Neural progenitor cell (in vitro differentiated cells): Measurements from ENCODE around the gene MYL3. TPM values are rescaled to one million over a fixed set of nuclear protein-coding genes. Genes with fewer than 3 reads are reported as not detected.

ENCODE experiments used
- DNase-seq: peaks from one replicate; pipeline ENCODE4 v3.0.0-alpha.2; 2016; ENCODE audit warnings: low spot score
- H2AFZ ChIP-seq: fragments of 200-600 bp; sonication (generic); replicated peaks from 2 replicates; pipeline ENCODE4 v1.6.1; 2016; ENCODE audit warnings: antibody characterized with exemption
- H3F3A ChIP-seq: fragments of 200-600 bp; sonication (generic); 2 replicates; pipeline ENCODE4 v1.6.1; 2016; ENCODE audit warnings: antibody characterized with exemption, low read depth
- H3K27ac ChIP-seq: fragments of 200-600 bp; sonication (generic); 2 replicates; pipeline ENCODE4 v1.5.1; 2016; ENCODE audit warnings: mild to moderate bottlenecking
- H3K27me3 ChIP-seq: fragments of 200-600 bp; sonication (generic); 2 replicates; pipeline ENCODE4 v1.6.1; 2016; ENCODE audit warnings: mild to moderate bottlenecking, moderate library complexity
- H3K36me3 ChIP-seq: fragments of 200-600 bp; sonication (generic); 2 replicates; pipeline ENCODE4 v1.5.1; 2016
- H3K4me1 ChIP-seq: fragments of 200-600 bp; sonication (generic); 2 replicates; pipeline ENCODE4 v1.6.1; 2016; ENCODE audit warnings: mixed run types
- H3K4me2 ChIP-seq: fragments of 200-600 bp; sonication (generic); 2 replicates; pipeline ENCODE4 v1.6.1; 2016
- H3K4me3 ChIP-seq: fragments of 200-600 bp; sonication (generic); 2 replicates; pipeline ENCODE4 v1.5.1; 2016
- H3K79me2 ChIP-seq: fragments of 200-600 bp; sonication (generic); 2 replicates; pipeline ENCODE4 v1.6.1; 2016; ENCODE audit warnings: low read depth
- H3K9ac ChIP-seq: fragments of 200-600 bp; sonication (generic); 2 replicates; pipeline ENCODE4 v1.6.1; 2016
- H3K9me3 ChIP-seq: fragments of 200-600 bp; sonication (generic); 2 replicates; pipeline ENCODE4 v1.5.1; 2016; ENCODE audit warnings: low read depth
- H4K20me1 ChIP-seq: fragments of 200-600 bp; sonication (generic); 2 replicates; pipeline ENCODE4 v1.6.1; 2016; ENCODE audit warnings: low read depth
- H3K27ac Mint-ChIP-seq: 3 replicates; pipeline ENCODE4 v1.8.0; 2021; ENCODE audit warnings: mixed read lengths
- H3K27me3 Mint-ChIP-seq: 2 replicates; pipeline ENCODE4 v1.8.0; 2022; ENCODE audit warnings: low read depth, mild to moderate bottlenecking, inconsistent platforms, moderate library complexity, mixed read lengths; ENCODE audit not compliant: insufficient read depth
- H3K36me3 Mint-ChIP-seq: 3 replicates; pipeline ENCODE4 v1.8.0; 2021; ENCODE audit warnings: mixed read lengths
- H3K4me1 Mint-ChIP-seq: 3 replicates; pipeline ENCODE4 v1.8.0; 2021; ENCODE audit warnings: mixed read lengths
- H3K4me3 Mint-ChIP-seq: 3 replicates; pipeline ENCODE4 v1.8.0; 2021; ENCODE audit warnings: mild to moderate bottlenecking, moderate library complexity, mixed read lengths
- H3K9me3 Mint-ChIP-seq: 3 replicates; pipeline ENCODE4 v1.8.0; 2020; ENCODE audit warnings: mixed read lengths
- EZH2 ChIP-seq: fragments of 200-600 bp; sonication (generic); IDR thresholded peaks from 2 replicates; pipeline ENCODE4 v1.6.1; 2017; ENCODE audit warnings: antibody characterized with exemption, mild to moderate bottlenecking, moderate library complexity
- EZH2phosphoT487 ChIP-seq: fragments of 200-600 bp; sonication (generic); IDR thresholded peaks from 2 replicates; pipeline ENCODE4 v1.6.1; 2017; ENCODE audit warnings: antibody characterized with exemption
- total RNA-seq: library from RNA; depleted of rRNA; stranded (reverse); fragments of >200 nt; gene quantifications from 2 replicates; pipeline ENCODE4 v1.2.3, GENCODE V29; 2015; ENCODE audit warnings: low replicate concordance
- TF ChIP-seq, protein P1 (sequence below): fragments of 200-600 bp; sonication (generic); IDR thresholded peaks from 2 replicates; pipeline ENCODE4 v1.5.1; 2017; ENCODE audit warnings: antibody characterized with exemption, mild to moderate bottlenecking

Gene MYL3
- total RNA-seq, 1 donor from 2014 or later = not detected

DNA sequence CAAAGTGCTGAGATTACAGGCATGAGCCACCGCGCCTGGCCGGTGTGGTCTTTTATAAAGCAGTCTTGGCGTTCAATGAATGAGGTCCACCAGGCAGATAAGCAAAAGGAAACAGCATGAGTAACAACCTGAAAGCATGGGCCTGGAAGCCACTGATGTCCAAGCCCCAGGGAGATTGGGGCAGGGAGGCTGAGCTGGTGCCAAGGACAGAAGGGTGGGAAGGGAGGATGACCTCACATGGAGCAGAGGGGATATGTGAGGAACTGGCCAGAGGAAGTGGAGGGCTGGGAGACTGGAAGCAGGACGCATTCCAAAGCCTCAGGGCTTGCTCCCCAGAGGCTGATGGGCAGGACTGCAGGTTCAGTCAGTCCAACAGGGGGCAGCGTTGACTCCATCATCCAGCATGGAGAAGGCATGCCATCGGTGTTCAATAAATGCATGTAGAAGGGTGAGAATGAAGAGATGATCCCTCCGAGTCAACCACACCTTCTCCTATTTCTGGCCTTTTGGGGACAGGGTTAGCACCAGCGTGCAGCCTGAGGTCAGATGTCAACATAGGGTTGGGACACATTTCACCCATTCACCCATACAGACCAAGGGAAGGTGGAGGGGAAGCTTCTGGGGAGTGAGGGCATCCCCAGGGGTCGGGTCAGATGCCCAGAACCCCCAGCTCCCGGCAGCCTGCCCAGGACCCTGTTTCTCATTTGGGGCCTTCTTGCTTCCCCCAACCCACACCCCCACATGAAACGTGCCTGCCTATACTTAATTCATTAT lies 14.8 kb downstream of the MYL3 start:
- Histone ChIP-seq H3K4me2 (no peak overlapping the region), H3K36me3 (no peaks in the 10 kb centered on the region), H2AFZ (no peak overlapping the region), H3F3A (peaks cover 7% of the 10 kb centered on the region), H4K20me1 (no peaks in the 10 kb centered on the region), H3K79me2 (no peaks in the 10 kb centered on the region), H3K27me3 (no peaks in the 10 kb centered on the region), H3K4me3 (no peak overlapping the region), H3K27ac (no peak overlapping the region), H3K9me3 (no peaks in the 10 kb centered on the region), H3K4me1 (peaks cover 4% of the 10 kb centered on the region), H3K9ac (no peak overlapping the region)
- peaks cover 25% of the 10 kb centered on the region for H3K4me1 Mint-ChIP-seq
- peaks cover 8% of the 10 kb centered on the region for H3K27me3 Mint-ChIP-seq
- H3K4me3 Mint-ChIP-seq = peak overlapping the region; percentile 63
- TF ChIP-seq EZH2 = no peak
- TF ChIP-seq, protein P1, sequence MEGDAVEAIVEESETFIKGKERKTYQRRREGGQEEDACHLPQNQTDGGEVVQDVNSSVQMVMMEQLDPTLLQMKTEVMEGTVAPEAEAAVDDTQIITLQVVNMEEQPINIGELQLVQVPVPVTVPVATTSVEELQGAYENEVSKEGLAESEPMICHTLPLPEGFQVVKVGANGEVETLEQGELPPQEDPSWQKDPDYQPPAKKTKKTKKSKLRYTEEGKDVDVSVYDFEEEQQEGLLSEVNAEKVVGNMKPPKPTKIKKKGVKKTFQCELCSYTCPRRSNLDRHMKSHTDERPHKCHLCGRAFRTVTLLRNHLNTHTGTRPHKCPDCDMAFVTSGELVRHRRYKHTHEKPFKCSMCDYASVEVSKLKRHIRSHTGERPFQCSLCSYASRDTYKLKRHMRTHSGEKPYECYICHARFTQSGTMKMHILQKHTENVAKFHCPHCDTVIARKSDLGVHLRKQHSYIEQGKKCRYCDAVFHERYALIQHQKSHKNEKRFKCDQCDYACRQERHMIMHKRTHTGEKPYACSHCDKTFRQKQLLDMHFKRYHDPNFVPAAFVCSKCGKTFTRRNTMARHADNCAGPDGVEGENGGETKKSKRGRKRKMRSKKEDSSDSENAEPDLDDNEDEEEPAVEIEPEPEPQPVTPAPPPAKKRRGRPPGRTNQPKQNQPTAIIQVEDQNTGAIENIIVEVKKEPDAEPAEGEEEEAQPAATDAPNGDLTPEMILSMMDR = peak; percentile 61
- TF ChIP-seq EZH2phosphoT487 = no peak
- no peaks in the 10 kb centered on the region for H3K36me3 Mint-ChIP-seq
- DNase-seq = peak; percentile 58
- H3K9me3 Mint-ChIP-seq = no peaks in the 10 kb centered on the region
- peak overlapping the region; percentile 93 for H3K27ac Mint-ChIP-seq

DNA sequence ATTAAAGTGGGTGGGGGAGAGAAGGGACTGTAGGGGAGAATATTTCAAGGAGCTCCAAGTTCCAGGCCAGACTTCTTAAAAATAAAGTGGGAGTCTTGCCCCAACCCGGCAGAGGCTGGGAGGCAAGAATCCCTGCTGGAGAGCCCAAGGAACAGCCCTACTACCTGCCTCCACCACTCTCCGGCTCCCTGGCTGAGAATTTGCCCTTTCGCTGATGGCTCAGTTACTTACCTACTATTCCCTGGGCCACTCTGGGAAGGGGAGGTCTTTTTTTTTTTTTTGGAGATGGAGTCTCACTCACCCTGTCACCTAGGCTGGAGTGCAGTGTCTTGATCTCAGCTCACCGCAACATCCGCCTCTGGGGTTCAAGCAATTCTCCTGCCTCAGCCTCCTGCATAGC lies 15.5 kb downstream of the MYL3 start:
- Histone ChIP-seq H3K36me3 (no peaks in the 10 kb centered on the region), H3K9ac (no peak overlapping the region), H3K4me2 (no peak overlapping the region), H3K9me3 (no peaks in the 10 kb centered on the region), H3K79me2 (no peaks in the 10 kb centered on the region), H4K20me1 (no peaks in the 10 kb centered on the region), H3K27ac (no peak overlapping the region), H3K4me3 (no peak overlapping the region), H2AFZ (no peak overlapping the region), H3K4me1 (peaks cover 4% of the 10 kb centered on the region), H3F3A (peaks cover 7% of the 10 kb centered on the region), H3K27me3 (no peaks in the 10 kb centered on the region)
- H3K36me3 Mint-ChIP-seq = no peaks in the 10 kb centered on the region
- no peaks in the 10 kb centered on the region for H3K9me3 Mint-ChIP-seq
- TF ChIP-seq EZH2 = no peak
- TF ChIP-seq, protein P1 = no peak
- no peak for TF ChIP-seq EZH2phosphoT487
- peaks cover 8% of the 10 kb centered on the region for H3K27me3 Mint-ChIP-seq
- no peak overlapping the region for H3K27ac Mint-ChIP-seq
- H3K4me3 Mint-ChIP-seq = no peak overlapping the region
- no peak for DNase-seq
- peaks cover 25% of the 10 kb centered on the region for H3K4me1 Mint-ChIP-seq

DNA sequence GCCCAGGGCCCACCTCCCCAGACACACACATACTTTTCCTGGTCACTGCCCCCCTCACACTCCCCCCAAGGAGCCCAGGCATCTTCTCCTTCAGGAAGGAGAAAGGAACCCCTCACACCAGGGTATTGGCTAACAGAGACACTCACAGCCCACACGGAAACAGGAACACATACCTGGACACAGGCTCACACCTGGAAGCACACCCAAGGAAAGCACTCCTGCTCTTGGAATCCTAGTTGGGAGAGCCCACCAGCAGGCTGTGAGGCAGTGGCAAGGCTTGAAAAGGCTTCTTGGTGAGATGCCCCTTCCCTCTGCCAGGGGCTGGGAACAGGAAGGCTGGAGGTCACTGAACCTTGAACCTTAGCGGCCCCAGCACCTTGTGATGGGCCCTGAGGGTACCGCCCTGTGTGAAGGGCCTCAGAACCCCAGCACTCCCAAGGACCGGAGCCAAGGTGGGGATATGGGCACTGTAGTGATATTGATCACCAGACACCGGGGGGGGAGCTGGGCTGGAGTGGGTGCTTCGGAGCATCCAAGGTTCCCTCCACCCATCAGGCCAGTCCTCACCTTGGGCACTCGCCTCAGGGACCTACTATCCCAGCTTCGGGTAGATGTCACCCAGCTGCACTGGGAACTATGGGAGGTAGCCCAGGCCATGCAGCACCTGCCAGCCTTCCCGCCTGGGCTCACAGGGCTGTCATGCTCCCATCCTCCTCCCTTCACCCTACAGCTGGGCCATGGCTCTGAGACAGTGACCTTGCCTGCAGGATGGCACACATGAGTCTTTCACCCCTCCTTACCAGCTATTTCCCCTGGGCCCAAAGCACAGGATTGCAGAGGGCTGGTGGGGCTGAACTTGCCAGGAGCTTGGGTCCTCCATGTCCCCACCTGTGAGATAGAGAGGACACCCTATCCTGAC lies 16.4 kb downstream of the MYL3 start:
- H3K4me1 Mint-ChIP-seq = peaks cover 23% of the 10 kb centered on the region
- no peak overlapping the region for H3K27ac ChIP-seq
- no peak overlapping the region for H3K4me3 ChIP-seq
- H3K9ac ChIP-seq = no peak overlapping the region
- peaks cover 4% of the 10 kb centered on the region for H3K4me1 ChIP-seq
- DNase-seq = no peak
- no peaks in the 10 kb centered on the region for H3K36me3 ChIP-seq
- H3K9me3 Mint-ChIP-seq = peaks cover under 1% of the 10 kb centered on the region
- H3K36me3 Mint-ChIP-seq = no peaks in the 10 kb centered on the region
- no peaks in the 10 kb centered on the region for H3K27me3 ChIP-seq
- H3K27me3 Mint-ChIP-seq = peaks cover 8% of the 10 kb centered on the region
- no peak overlapping the region for H2AFZ ChIP-seq
- H3F3A ChIP-seq = peaks cover 7% of the 10 kb centered on the region
- H4K20me1 ChIP-seq = no peaks in the 10 kb centered on the region
- no peak overlapping the region for H3K4me3 Mint-ChIP-seq
- H3K4me2 ChIP-seq = no peak overlapping the region
- peaks cover 5% of the 10 kb centered on the region for H3K9me3 ChIP-seq
- no peak overlapping the region for H3K27ac Mint-ChIP-seq
- TF ChIP-seq EZH2phosphoT487 (no peak), EZH2 (no peak)
- TF ChIP-seq, protein P1 = no peak
- H3K79me2 ChIP-seq = no peaks in the 10 kb centered on the region
